Sigmoid colon (tissue), 4 donors: ENCODE measurements around the gene WDR1.

Experiments used
- EP300 ChIP-seq, 4 donors: sonication (generic); formaldehyde crosslinking; IDR thresholded peaks; one replicate each; pipeline ENCODE4 v1.6.1; 2017; ENCODE audit warnings: antibody characterized with exemption in 4 of 4
- TF ChIP-seq, protein P1 (sequence below), 4 experiments: fragments of 450-650 bp in 3 of 4; fragments of 200-600 bp in 1 of 4; IDR thresholded peaks; one replicate each; pipeline ENCODE4 v1.5.1; 2016 to 2019; ENCODE audit warnings: antibody characterized with exemption in 4 of 4, mild to moderate bottlenecking in 3 of 4, moderate library complexity in 2 of 4

DNA sequence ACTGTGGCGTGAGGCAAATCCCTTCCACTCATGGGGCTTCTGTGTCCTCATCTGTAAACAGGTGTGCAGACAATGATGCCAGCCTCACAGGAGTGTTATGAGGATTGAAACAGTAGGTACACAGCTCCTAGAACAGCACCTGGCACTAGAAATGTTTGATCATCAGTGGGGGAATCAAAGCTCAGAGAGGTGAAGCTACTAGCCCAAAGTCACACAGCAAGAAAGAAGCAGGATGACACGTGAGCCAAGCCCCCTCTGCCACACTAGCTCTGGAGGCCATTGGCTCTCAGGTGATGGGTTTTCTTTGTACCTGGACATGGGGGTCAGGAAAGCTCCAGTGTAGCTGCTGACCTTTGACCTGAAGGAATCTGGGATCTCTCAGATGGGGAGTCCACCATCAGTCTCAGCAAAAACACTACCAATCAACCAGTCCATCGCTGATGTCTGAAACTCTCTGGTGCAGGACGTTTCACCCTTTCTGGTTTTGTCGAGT is 81.9 kb downstream of the WDR1 start:
- TF ChIP-seq, protein P1, sequence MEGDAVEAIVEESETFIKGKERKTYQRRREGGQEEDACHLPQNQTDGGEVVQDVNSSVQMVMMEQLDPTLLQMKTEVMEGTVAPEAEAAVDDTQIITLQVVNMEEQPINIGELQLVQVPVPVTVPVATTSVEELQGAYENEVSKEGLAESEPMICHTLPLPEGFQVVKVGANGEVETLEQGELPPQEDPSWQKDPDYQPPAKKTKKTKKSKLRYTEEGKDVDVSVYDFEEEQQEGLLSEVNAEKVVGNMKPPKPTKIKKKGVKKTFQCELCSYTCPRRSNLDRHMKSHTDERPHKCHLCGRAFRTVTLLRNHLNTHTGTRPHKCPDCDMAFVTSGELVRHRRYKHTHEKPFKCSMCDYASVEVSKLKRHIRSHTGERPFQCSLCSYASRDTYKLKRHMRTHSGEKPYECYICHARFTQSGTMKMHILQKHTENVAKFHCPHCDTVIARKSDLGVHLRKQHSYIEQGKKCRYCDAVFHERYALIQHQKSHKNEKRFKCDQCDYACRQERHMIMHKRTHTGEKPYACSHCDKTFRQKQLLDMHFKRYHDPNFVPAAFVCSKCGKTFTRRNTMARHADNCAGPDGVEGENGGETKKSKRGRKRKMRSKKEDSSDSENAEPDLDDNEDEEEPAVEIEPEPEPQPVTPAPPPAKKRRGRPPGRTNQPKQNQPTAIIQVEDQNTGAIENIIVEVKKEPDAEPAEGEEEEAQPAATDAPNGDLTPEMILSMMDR (IDR thresholded peaks at IDR 0.05): no peak
- TF ChIP-seq EP300 (IDR thresholded peaks at IDR 0.05): no peak
